Vagina (tissue), 2 donors: ENCODE data around the gene ALKBH6. TPM values are rescaled to one million over a fixed set of nuclear protein-coding genes. Genes with fewer than 3 reads are reported as not detected.
A peak's percentile ranks its signal among the peaks of the same experiment; 100 is the strongest.

Experiments used
- DNase-seq, 2 donors: peaks; one replicate each; pipeline ENCODE4 v3.0.0-alpha.2; 2017; ENCODE audit errors: extremely low spot score in 2 of 2
- H3K27ac ChIP-seq: fragments of 200-600 bp; sonication (generic); one replicate; pipeline ENCODE4 v1.5.1; 2019
- H3K27me3 ChIP-seq: fragments of 200-600 bp; sonication (generic); one replicate; pipeline ENCODE4 v1.5.1; 2019
- H3K36me3 ChIP-seq, 2 donors: fragments of 200-600 bp; sonication (generic); one replicate each; pipeline ENCODE4 v1.5.1; 2017 to 2019
- H3K4me1 ChIP-seq: fragments of 200-600 bp; sonication (generic); one replicate; pipeline ENCODE4 v1.5.1; 2019
- H3K4me3 ChIP-seq, 2 donors: fragments of 200-600 bp; sonication (generic); 1 replicate in 1 of 2; 2 replicates in 1 of 2; pipeline ENCODE4 v1.5.1; 2016 to 2019
- H3K9me3 ChIP-seq: fragments of 200-600 bp; sonication (generic); one replicate; pipeline ENCODE4 v1.5.1; 2019
- CTCF ChIP-seq, 3 experiments: fragments of 450-650 bp in 2 of 3; fragments of 200-600 bp in 1 of 3; sonication (generic) in 1 of 3; IDR thresholded peaks; one replicate each; pipeline ENCODE4 v1.5.1; 2017 to 2019; ENCODE audit warnings: antibody characterized with exemption in 3 of 3, mild to moderate bottlenecking in 2 of 3, moderate library complexity in 2 of 3
- POLR2A ChIP-seq, 2 donors: fragments of 450-650 bp; IDR thresholded peaks; one replicate each; pipeline ENCODE4 v1.6.1; 2017; ENCODE audit warnings: antibody characterized with exemption in 2 of 2, mild to moderate bottlenecking in 2 of 2, moderate library complexity in 2 of 2
- POLR2AphosphoS5 ChIP-seq, 2 donors: sonication (generic); formaldehyde crosslinking; IDR thresholded peaks; one replicate each; pipeline ENCODE4 v1.9.0; 2017; ENCODE audit warnings: antibody characterized with exemption in 2 of 2, mild to moderate bottlenecking in 2 of 2, low read depth in 1 of 2; ENCODE audit not compliant: insufficient read depth in 1 of 2
- intact Hi-C: fragments of 100-400 bp; cut with DNase I; formaldehyde crosslinking; loops from one replicate; pipeline ENCODE4 v1.15.1; 2023
- total RNA-seq: library from RNA; depleted of rRNA; stranded (reverse); fragments of >200 nt; gene quantifications from one replicate; pipeline ENCODE4 v1.2.3, GENCODE V29; 2016

Gene ALKBH6
- total RNA-seq, 1 donor from 2014 or later, result 21.9 TPM

GRCh38 chr19:36009220-36009619 lies 4.8 kb downstream of the ALKBH6 start:
- no peak for DNase-seq
- intact Hi-C loops, result no loop called here

DNA sequence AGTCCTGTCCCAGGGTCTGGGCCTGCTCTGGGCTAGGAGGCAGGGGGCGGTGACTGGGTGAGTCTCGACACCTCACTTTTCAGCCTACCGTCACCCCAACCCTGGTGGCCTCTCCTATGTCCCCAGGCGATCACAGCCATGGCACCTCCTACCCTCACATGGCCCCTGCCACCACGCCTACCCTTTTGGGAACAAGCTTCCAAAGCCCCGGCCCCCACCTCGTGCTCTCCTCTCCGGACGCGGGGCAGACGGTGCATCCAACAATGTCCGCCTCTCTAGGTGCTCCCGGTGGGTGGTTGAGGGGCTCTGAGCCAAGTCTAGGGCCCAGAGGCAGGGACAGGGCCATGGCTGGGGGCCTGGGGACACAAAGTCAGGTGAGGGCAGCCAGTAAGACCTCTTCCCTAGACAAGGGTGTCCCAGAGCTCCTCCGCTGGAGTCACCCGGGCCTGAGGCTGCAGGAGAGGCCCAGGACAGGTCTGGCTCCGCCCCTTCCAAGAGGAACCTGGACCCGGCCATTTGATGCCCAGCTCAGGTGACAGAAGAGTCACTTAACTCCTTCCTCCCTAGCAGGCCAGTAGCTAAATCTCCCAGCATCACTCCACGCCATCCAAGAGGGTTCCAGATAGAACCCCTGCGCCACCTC lies 5.6 kb downstream of the ALKBH6 start, which contains the start of gene SYNE4:
TSS of gene SYNE4 (minus strand) at position 478 of the 643 bp plus-strand sequence. CDS start at position 346, 132 bp downstream.
- intact Hi-C loops, result no loop called here

More at GRCh38 chr19:36009220-36009619, 4.8 kb downstream of the ALKBH6 start:
- no peaks in the 10 kb centered on the region for H3K36me3 ChIP-seq
- H3K4me1 ChIP-seq, result peaks cover 26% of the 10 kb centered on the region
- peak overlapping the region; percentile 53 for H3K27ac ChIP-seq
- no peak for TF ChIP-seq POLR2A (IDR thresholded peaks at IDR 0.05)
- TF ChIP-seq POLR2AphosphoS5 (IDR thresholded peaks at IDR 0.05; ENCODE audit: insufficient read depth in 1 of 2, low read depth in 1 of 2), result peak in 1 of 2 donors; percentile 39
- H3K27me3 ChIP-seq, result no peaks in the 10 kb centered on the region
- H3K4me3 ChIP-seq, result peak overlapping the region; percentile 43 to 49
- no peaks in the 10 kb centered on the region for H3K9me3 ChIP-seq

DNA sequence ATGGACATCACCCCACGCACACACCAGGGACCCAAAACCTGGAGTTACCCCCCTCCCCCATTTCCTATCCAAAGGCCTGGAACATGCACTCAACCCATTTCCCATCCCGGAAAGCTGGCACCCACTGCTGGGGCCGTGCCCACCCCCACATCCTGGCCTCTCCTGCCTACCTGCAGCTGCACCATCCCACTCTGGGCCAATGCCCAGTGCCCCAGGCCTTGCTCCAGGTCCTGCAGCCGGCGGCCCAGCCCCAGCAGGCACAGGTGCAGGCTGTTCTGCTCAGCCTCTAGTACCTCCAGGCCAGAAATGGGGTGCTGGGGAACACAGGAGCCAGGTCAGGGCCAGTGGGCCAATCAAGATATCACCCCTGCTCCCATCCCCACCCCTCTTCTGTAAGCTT lies 7.1 kb downstream of the ALKBH6 start:
- H3K27ac ChIP-seq, result no peak overlapping the region
- peaks cover 17% of the 10 kb centered on the region for H3K4me1 ChIP-seq
- no peaks in the 10 kb centered on the region for H3K9me3 ChIP-seq
- TF ChIP-seq POLR2AphosphoS5 (IDR thresholded peaks at IDR 0.05; ENCODE audit: insufficient read depth in 1 of 2, low read depth in 1 of 2) (no peak), CTCF (IDR thresholded peaks at IDR 0.05) (no peak), POLR2A (IDR thresholded peaks at IDR 0.05) (no peak)
- no peak overlapping the region for H3K4me3 ChIP-seq
- DNase-seq, result no peak
- H3K27me3 ChIP-seq, result no peaks in the 10 kb centered on the region
- H3K36me3 ChIP-seq, result peaks cover 0 to 5% of the 10 kb centered on the region in 2 donors
- intact Hi-C loops, result no loop called here

More for the DNA sequence above, 5.6 kb downstream of the ALKBH6 start, which contains the start of gene SYNE4:
- peaks cover 22% of the 10 kb centered on the region for H3K4me1 ChIP-seq
- no peaks in the 10 kb centered on the region for H3K27me3 ChIP-seq
- no peak for DNase-seq
- H3K4me3 ChIP-seq, result peak within 1 kb of the TSS; percentile 43 to 49
- TF ChIP-seq POLR2AphosphoS5 (IDR thresholded peaks at IDR 0.05; ENCODE audit: insufficient read depth in 1 of 2, low read depth in 1 of 2), result no peak
- no peak for TF ChIP-seq CTCF (IDR thresholded peaks at IDR 0.05)
- no peak for TF ChIP-seq POLR2A (IDR thresholded peaks at IDR 0.05)
- peaks cover 0 to 5% of the 10 kb centered on the region in 2 donors for H3K36me3 ChIP-seq
- no peaks in the 10 kb centered on the region for H3K9me3 ChIP-seq
- H3K27ac ChIP-seq, result peak within 1 kb of the TSS; percentile 53

- DNase-seq, result no peak
- Histone ChIP-seq H3K4me3 (no peak overlapping the region), H3K27me3 (no peaks in the 10 kb centered on the region), H3K4me1 (peaks cover 13% of the 10 kb centered on the region), H3K9me3 (no peaks in the 10 kb centered on the region), H3K36me3 (peaks cover 0 to 9% of the 10 kb centered on the region in 2 donors), H3K27ac (no peak overlapping the region)
- intact Hi-C loops, result no loop called here
- TF ChIP-seq CTCF (IDR thresholded peaks at IDR 0.05), result no peak
- no peak for TF ChIP-seq POLR2AphosphoS5 (IDR thresholded peaks at IDR 0.05; ENCODE audit: insufficient read depth in 1 of 2, low read depth in 1 of 2)
- TF ChIP-seq POLR2A (IDR thresholded peaks at IDR 0.05), result no peak
Observed at GRCh38 chr19:36003284-36003683, 10.7 kb downstream of the ALKBH6 start.

DNA sequence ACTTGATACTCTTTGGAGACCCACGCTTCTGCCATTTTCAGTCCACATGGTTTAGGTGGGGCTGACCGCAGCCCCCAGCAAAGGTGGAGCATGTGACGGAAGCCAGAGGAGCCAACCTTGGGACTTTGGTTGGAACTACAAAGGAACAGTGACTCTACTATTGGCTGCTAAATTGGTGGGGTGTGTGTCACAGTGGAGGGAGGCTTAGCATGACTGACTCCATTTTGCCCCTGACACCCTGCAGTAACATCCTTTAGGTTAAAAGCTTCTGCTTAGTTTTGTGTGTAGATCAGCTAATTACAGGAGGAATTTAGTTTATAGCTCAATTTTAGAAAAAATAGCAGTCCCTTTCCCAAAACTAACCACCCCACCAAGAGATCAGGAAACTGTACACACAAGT lies 12.4 kb downstream of the ALKBH6 start:
- Histone ChIP-seq H3K4me3 (no peak overlapping the region), H3K27me3 (no peaks in the 10 kb centered on the region), H3K4me1 (peaks cover 25% of the 10 kb centered on the region), H3K9me3 (no peaks in the 10 kb centered on the region), H3K36me3 (peaks cover 0 to 11% of the 10 kb centered on the region in 2 donors), H3K27ac (no peak overlapping the region)
- DNase-seq, result no peak
- TF ChIP-seq POLR2AphosphoS5 (IDR thresholded peaks at IDR 0.05; ENCODE audit: insufficient read depth in 1 of 2, low read depth in 1 of 2) (no peak), POLR2A (IDR thresholded peaks at IDR 0.05) (no peak), CTCF (IDR thresholded peaks at IDR 0.05) (no peak)
- intact Hi-C loops, result no loop called here
